GM19239 (cell line): ENCODE measurements around the gene PTPRCAP.
A peak's percentile ranks its signal among the peaks of the same experiment; 100 is the strongest.
"Not testable (repeated sequence)": the region's sequence is repeated elsewhere in the genome, so short reads cannot be mapped to it uniquely, and the experiment has no call there.

Source experiments
- DNase-seq: peaks from one replicate; pipeline ENCODE4 v3.0.0; 2011; ENCODE audit warnings: low spot score; ENCODE audit not compliant: insufficient read length
- FAIRE-seq: peaks from 2 replicates; lab custom pipeline; 2011; peaks lifted over from hg19 to GRCh38; lab: Jason Lieb, UNC

PTPRCAP gene, protein sequence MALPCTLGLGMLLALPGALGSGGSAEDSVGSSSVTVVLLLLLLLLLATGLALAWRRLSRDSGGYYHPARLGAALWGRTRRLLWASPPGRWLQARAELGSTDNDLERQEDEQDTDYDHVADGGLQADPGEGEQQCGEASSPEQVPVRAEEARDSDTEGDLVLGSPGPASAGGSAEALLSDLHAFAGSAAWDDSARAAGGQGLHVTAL

DNA sequence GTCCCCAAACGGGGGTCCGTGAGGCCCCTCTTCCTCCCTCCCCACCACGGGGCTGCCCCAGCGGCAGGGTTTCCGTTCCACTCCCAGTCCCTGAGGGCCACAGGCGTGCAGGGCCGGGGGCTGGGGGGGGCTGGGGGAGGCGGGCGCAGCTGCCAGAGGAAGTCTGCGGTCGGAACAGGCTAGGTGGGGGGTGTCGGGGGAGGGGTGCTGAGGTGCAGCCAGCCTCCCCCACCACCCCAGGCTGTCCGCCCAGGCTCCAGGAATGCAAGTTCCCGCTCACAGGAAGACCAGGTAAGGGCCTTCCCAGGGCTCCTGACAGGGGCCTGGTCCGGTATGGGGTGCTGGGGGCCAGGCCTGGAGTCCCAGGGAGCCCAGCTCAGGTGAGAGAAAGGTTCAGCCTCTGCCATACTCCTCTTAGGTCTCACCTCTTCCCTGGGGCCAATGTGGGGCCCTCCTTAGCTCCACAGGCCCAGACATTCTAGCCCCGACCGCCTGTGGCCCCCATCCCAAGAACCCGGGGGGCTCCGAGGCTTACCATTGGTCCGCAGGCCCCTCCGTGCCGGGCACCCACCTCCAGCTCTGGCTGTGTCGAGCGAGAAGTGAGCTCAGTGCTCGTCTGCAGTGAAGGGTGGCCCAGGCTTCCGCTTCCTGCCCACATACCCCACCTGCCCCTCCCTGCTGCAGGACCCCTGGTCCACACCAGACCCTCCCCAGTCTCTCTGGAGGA is at the start of gene PTPRCAP:
Gene PTPRCAP, minus strand, starts transcription at position 601 of the 727 bp plus-strand sequence. Its CDS starts 63 bp downstream, at position 538.
- FAIRE-seq (peak; percentile 93), DNase-seq (peak; percentile 80)

DNA sequence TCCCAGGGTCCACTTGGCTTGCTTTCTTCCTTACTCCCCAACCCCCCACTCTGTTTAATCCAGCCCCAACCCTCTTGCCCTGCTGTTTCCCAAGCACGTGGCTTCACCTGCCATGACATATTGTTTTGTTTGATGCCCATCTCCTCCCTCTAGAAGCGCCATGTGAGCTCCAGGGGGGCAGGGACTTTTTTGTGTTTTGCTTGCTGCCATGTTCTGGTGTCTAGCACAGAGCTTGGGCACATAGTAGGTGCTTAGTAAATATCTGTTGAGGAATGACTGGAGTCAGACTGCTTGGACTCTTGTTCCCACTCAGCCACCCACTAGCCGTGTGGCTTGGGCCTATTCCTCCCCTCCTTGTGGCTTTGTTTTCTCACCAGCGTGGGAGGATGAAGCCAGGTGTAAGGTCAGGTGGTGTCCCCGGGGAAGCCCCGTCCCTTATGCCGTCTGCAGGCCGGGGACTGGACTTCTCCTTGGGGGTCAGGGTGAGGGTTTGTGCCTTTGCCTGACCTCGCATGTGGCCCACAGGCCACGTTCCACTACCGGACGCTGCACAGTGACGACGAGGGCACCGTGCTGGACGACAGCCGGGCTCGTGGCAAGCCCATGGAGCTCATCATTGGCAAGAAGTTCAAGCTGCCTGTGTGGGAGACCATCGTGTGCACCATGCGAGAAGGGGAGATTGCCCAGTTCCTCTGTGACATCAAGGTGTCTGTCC is 49.2 kb upstream of the PTPRCAP start:
- FAIRE-seq (peak; percentile 97), DNase-seq (peak; percentile 78)

DNA sequence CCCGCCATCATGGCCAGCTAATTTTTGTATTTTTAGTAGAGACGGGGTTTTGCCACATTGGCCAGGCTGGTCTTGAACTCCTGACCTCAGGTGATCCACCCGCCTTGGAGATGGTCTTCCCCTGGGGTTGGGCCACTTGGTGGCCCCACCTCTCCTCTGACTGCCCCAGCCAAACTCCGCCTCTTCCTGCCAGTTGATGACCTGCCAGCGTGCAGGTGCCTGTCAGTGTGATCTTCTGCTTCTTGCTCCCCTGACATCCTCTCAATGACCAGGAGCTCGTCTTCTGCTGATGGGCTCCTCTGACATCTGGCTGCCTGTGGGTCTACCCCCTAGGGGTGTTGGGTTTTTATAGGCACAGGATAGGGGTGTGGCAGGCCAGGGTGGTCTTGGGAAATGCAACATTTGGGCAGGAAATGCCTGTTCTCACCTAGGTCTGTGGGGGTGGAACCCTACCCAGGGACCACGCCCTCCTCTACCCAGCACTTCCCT is 48.4 kb upstream of the PTPRCAP start:
- peak; percentile 92 for FAIRE-seq
- DNase-seq = not testable (repeated sequence)

DNA sequence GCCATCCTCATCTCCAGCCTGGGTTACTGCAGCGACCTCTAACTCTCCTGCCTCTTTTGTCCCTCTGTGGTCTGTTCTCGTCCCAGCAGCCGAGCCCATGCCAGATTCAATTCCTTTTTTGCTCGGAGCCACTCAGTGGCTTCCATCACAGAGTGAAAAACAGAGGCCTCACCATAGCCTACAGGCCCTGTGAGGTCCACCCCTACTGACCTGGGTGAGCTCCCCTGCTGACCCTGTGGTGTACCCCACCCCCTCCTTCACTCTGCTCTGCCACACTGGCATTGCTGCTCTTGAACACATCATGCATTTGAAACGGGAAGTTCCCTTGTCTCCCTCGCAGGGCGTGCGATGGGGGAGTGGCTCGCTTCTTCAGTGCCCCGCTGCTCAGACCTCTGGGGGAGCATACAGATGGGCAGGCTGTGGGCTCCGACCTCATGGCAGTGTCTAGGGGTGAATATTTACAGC is 47.4 kb upstream of the PTPRCAP start:
- peak; percentile 81 for FAIRE-seq
- DNase-seq = no peak

DNA sequence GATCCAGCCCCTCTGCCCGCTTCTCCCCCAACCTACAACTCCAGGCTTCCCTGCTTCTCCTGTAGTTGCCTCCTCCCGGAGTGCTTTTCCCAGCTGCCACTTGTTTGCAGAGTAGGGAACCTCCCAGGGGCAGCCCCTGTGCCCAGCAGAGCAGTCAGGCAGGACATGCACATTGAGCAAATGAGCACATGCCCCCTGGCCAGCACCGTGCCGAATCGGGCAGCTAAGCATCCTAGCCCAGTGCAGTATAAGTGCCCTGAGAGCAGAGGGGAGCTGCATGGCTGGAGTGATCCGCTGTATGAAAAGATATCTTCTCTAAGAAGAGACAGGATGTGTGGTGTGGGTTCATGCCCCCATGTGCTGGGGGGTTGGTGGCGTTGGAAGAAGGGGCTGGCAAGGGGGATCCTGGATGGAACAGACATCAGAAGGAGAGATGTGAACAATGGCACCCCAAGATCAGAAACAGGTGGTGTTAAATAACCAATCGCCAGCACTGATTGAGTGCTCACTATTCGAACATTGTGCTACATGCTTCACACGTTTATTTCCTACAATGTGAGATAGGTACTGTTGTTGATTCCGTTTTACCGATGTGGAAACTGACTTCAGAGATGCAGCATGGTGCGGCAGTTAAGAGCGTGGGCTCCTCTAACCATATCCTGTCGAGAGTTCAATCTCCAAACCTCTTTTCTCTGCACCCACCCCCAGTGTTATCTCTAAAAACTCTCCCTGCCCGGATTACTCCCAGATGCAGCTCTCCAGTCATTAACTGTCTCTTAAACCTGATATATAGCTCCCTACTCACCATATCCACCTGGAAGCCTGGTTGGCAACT is 46.6 kb upstream of the PTPRCAP start:
- FAIRE-seq (peak; percentile 93), DNase-seq (no peak)

DNA sequence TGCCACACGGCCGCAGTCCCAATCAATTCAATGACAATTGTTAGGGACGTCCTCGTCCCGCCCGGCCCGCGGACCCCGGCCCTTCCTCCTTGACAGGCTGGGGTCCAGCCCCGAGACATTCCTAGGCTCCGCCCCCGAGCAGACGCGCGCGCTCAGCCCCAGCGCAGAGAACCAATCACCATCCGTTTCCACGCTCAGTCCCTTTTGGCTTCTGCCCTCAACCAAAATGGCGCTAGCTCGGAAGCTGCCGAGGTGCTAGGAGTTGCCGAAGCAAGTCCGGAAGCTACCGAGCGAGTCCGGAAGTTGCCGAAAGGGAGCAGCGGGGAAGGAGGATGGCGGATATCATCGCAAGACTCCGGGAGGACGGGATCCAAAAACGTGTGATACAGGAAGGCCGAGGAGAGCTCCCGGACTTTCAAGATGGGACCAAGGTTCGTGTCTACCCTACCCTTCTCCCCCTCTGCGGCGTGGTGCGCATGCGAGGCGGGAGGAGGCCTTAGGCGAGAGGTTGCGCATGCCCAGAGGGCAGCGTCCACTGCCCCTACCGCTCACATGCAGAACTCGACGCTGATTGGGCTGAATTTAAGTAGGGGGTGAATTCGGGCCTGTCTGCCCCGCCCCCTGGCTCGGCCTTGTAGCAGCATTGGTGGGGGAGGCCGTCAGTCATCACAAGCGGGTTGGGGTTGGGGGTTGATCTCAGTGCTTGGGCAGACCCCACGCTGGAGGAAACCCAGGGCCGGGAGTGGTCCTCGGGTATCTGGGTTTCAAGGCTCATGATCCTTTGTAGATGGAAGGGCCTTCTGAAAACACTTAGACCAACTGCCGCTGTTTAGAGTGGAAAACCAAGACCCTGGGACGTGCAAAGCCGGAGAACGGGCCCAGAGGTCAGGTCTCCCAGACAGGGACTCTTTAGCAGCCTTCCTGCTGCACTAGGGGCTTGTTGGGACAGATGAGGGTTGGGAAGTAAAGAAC is 45.6 kb upstream of the PTPRCAP start, which contains the start of gene AIP:
Gene AIP, plus strand, starts transcription at position 200 of the 972 bp plus-strand sequence. Its CDS starts 133 bp downstream, at position 333.
- peak; percentile 95 for FAIRE-seq

DNA sequence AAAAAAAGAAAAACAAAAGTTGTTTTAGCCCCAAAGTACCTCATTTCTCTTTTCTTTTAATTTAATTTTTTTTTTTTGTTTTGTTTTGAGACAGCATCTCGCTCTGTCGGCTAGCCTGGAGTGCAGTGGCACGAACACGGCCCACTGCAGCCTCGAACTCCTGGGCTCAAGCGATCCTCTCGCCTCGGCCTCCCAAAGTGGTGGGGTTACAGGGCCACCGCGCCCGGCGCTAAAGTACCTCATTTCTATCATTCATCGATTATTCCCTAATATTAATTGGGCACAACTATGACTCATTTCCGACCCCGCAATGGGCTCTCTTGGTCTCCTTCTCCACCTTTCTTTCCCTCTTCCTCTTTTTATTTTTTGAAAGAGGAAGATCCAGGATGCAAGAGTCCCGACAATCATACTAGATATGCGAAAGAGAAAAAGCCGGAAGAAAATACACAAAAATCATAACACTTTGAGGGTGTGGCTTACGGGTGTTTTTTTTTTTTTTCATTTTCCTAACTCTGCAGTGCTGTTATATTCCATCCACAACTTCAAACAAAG is 44.9 kb upstream of the PTPRCAP start:
- FAIRE-seq = no peak
- no peak for DNase-seq

More for the DNA sequence above, 45.6 kb upstream of the PTPRCAP start, which contains the start of gene AIP:
- peak; percentile 92 for DNase-seq

DNA sequence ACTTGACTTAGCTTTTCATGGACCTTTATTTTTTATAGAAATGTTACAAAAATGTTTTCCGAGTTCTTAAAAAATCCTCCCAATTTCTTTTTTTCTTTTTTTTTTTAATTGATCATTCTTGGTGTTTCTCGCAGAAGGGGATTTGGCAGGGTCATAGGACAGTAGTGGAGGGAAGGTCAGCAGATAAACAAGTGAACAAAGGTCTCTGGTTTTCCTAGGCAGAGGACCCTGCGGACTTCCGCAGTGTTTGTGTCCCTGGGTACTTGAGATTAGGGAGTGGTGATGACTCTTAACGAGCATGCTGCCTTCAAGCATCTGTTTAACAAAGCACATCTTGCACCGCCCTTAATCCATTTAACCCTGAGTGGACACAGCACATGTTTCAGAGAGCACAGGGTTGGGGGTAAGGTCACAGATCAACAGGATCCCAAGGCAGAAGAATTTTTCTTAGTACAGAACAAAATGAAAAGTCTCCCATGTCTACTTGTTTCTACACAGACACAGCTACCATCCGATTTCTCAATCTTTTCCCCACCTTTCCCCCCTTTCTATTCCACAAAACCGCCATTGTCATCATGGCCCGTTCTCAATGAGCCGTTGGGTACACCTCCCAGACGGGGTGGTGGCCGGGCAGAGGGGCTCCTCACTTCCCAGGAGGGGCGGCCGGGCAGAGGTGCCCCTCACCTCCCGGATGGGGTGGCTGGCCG is 40.0 kb upstream of the PTPRCAP start:
- DNase-seq, FAIRE-seq: not testable (repeated sequence)

DNA sequence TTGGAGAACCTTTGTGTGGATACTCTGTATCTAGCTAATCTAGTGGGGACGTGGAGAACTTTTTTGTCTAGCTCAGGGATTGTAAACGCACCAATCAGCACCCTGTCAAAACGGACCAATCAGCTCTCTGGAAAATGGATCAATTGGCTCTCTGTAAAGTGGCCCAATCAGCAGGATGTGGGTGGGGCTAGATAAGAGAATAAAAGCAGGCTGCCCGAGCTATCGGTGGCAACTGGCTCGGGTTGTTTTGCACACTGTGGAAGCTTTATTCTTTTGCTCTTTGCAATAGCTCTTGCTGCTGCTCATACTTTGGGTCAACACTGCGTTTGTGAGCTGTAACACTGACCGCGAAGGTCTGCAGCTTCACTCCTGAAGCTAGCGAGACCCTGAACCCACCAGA is 39.2 kb upstream of the PTPRCAP start:
- FAIRE-seq, DNase-seq: not testable (repeated sequence)

DNA sequence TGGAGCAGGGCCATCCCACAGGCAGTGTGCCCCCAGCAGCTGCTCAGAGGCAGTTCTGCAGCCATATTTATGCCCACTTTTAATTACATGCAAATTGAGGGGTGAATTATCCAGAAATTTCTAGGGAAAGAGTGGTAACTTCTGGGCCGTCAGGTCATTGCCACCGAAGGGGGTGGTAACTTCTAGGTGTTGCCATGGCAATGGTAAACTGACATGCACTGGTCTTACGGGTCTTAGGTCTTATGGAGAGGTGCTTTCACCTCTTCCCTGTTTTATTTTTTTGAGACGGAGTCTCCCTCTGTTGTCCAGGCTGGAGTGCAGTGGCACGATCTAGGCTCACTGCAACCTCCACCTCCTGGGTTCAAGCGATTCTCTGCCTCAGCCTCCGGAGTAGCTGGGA is 35.4 kb upstream of the PTPRCAP start:
- DNase-seq (no peak), FAIRE-seq (no peak)

DNA sequence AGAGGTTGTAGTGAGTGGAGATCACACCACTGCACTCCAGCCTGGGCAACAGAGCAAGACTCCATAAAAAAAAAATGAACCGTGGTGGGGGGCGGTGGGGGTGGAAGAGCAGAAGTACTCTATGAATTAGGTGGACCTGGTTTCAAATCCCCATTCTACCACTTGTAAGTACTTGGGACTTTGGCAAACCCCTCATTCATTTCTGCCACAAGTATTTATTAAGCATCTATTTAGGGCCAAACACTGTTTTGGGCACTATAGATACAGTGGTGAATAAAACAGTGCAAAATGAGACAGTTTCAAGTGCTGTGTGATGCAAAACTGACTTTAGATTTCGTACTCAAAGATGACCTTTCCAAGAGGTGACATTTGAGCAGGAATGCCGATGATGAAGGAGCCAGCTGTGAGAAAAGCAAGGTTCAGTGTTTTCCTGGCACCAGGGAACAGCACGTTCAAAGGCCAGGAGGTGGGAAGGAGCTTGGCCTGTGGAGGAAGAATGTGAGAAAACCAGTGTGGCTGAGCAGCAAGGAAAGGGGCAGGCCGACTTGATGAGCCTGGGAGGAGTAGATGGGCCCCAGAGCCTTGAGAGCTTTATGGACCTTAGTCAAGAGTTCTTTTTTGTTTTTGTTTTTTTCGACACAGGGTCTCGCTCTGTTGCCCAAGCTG is 33.0 kb upstream of the PTPRCAP start:
- FAIRE-seq = no peak
- DNase-seq = no peak

DNA sequence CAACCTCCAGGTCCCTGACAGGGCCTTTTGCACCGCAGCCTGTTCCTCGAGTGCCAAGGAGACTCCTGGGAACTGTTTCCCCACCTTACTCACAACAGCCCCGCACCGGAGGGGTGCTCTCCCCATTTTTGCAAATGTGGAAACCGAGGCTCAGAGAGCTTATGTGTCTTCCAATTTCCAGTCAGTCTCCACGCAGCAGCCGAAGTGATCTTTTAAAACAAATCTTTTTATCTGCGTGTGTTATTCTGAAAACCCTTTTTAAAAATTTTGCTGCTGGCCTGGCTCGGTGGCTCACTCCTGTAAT is 32.0 kb upstream of the PTPRCAP start:
- FAIRE-seq (no peak), DNase-seq (no peak)

DNA sequence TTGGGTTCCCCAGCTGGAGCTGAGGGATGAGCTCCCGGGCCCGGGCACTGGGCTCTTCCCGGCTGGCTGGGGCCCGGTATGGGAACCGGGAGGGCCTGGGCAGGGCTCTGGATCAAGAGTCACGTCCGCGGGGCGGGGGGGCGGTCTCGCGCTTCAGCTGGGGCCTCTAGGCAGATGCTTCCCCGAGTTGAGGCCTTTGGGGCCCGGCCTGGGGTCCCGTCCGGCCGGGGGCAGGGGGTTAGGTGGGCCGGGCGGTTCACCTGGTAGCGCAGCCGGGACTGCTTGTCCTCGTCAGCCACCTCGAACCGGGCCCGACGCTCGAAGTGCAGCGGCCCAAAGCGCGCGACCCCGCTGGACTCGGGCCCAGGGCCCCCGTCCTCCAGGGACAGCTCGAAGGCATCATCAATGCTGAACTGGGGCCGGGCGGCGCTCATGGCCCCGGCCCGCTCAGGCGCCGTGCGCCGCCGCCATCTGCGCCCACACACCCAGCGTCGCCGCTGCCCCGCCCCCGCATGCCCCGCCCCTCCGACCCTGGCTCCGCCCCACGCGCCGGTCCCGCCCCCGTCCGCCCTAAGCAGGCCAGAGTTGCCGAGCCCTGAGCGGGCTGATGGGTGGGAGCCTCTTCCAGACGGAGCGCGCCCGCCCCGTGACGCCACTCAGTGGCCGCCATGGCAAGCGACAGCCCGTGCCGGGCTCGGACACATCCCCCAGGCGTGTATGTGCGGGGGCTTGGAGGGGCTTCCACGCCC is 31.5 kb upstream of the PTPRCAP start, which contains the start of gene TMEM134:
Gene TMEM134, minus strand, starts transcription at position 493 of the 749 bp plus-strand sequence. Its CDS starts 59 bp downstream, at position 434.
- DNase-seq (peak; percentile 93), FAIRE-seq (peak; percentile 23)

DNA sequence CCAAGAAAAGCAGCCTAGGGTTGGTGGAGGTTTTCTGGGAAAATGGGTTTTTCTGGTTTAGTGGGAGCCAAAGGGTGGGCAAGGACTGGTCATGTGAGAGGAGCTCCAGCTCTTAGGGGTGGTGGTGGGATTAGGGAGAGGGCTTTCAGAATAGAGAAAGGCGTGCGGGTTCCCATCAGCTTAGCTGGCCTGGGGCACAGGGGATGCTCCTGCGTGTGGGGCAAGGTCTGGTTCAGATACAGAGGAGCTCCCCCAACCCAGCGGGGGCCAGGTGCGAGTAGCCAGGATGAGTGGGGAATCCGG is 30.9 kb upstream of the PTPRCAP start:
- FAIRE-seq = no peak
- no peak for DNase-seq

DNA sequence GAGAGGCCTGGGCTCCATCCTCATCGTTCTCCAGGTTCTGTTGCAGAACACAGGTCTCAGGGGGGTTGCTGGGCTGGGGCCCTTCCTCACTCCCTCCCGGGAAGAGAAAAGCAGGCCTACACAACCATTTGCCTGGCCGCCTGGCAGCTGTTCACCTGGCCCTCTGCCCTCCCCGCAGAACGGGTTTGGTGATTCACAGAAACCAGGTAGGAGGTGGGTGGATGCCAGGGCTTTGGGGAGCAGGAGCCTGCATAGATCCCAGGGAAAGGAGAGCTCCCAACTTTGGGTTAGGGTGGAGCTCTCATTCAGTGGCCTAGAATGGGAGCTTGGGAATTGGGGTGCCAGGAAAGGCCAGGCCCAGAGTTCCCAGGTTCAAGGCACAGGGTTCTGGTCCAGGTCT is 30.6 kb upstream of the PTPRCAP start:
- FAIRE-seq (no peak), DNase-seq (no peak)

DNA sequence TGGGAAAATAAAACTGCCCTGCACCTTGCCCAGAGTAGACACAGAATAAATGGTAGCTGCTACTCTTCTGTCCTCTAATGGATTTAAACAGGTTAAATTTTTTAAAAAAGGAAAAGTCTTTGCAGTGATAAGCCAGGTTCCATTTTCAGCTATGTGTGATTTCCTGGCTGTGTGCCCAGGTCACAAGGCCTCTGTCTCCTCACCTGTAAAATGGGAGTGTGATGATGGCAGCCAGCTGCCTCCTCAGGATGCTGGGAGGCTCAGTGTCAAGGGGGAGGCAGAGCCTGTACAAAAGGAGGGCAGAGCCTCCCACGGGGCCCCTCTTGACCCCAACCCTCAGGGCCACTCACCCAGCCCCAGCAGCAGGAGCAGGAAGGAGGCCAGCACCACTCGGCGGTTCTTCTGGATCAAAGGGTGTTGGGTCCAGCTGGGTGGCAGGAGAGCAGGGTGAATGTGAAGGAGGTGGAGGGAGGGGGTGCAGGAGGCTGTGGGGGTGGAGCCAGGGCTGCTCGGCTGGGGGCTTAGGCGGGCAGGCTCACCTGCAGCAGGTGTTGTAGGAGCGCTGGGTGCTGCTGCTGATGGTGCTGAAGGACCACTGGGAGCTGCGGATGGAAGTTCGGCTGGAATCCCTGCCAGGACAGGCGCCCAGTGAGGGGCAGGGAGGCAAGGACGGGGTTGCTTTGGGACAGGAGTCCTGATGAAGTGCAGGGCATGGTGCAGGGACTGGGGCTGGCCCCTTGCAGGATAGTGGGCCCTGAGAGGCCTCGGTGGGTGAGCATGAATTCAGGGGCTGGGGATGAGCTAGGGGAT is 29.7 kb upstream of the PTPRCAP start:
- DNase-seq (no peak), FAIRE-seq (no peak)
